Stimulated activated CD8-positive, alpha-beta memory T cell treated with anti-CD3 and anti-CD28 coated beads, Interleukin-15, amount 100 ng/mL, for 48 hours (primary cell): ENCODE results near the gene SLC4A4.
"Not testable (repeated sequence)": the region's sequence is repeated elsewhere in the genome, so short reads cannot be mapped to it uniquely, and the experiment has no call there.

Experiments
- DNase-seq, 2 donors: peaks; one replicate each; pipeline ENCODE4 v3.0.0-alpha.2; 2020; ENCODE audit warnings: low read depth in 2 of 2

Gene SLC4A4

GRCh38 chr4:71408961-71409360 is 70.1 kb downstream of the SLC4A4 start:
- not testable (repeated sequence) for DNase-seq

- DNase-seq: no peak
Measured at GRCh38 chr4:71411981-71412380, 73.2 kb downstream of the SLC4A4 start.

GRCh38 chr4:71415491-71415890 is 76.7 kb downstream of the SLC4A4 start:
- no peak for DNase-seq

GRCh38 chr4:71417150-71417549 is 78.3 kb downstream of the SLC4A4 start:
- DNase-seq: no peak

- no peak for DNase-seq
Measured at GRCh38 chr4:71426381-71427042, 87.7 kb downstream of the SLC4A4 start.

- DNase-seq: no peak
Measured at GRCh38 chr4:71429106-71429505, 90.3 kb downstream of the SLC4A4 start.

GRCh38 chr4:71429962-71430361 is 91.1 kb downstream of the SLC4A4 start:
- DNase-seq: no peak

- no peak for DNase-seq
Measured at GRCh38 chr4:71430609-71431008, 91.8 kb downstream of the SLC4A4 start.

GRCh38 chr4:71440612-71441011 is 101.8 kb downstream of the SLC4A4 start:
- DNase-seq: no peak

GRCh38 chr4:71441186-71442169 is 102.7 kb downstream of the SLC4A4 start:
- DNase-seq: no peak

- no peak for DNase-seq
Measured at GRCh38 chr4:71442336-71442735, 103.5 kb downstream of the SLC4A4 start.

- no peak for DNase-seq
Measured at GRCh38 chr4:71444395-71444794, 105.6 kb downstream of the SLC4A4 start.

GRCh38 chr4:71445811-71446210 is 107.0 kb downstream of the SLC4A4 start:
- no peak for DNase-seq

- DNase-seq: no peak
Measured at GRCh38 chr4:71446479-71447081, 107.8 kb downstream of the SLC4A4 start.

GRCh38 chr4:71449040-71449439 is 110.2 kb downstream of the SLC4A4 start:
- no peak for DNase-seq

GRCh38 chr4:71449878-71450277 is 111.1 kb downstream of the SLC4A4 start:
- DNase-seq: no peak

- DNase-seq: no peak
Measured at GRCh38 chr4:71453531-71453930, 114.7 kb downstream of the SLC4A4 start.

- no peak for DNase-seq
Measured at GRCh38 chr4:71456841-71457240, 118.0 kb downstream of the SLC4A4 start.

- no peak for DNase-seq
Measured at GRCh38 chr4:71460371-71460770, 121.6 kb downstream of the SLC4A4 start.

GRCh38 chr4:71461422-71461821 is 122.6 kb downstream of the SLC4A4 start:
- DNase-seq: no peak

GRCh38 chr4:71466775-71467174 is 128.0 kb downstream of the SLC4A4 start:
- no peak for DNase-seq

GRCh38 chr4:71468116-71468710 is 129.4 kb downstream of the SLC4A4 start:
- no peak for DNase-seq
